Thyroid gland (tissue), 4 donors: Measurements from ENCODE around the gene YIPF1.

Source experiments
- CTCF ChIP-seq, 6 experiments: fragments of 200-600 bp in 3 of 6; fragments of 450-650 bp in 3 of 6; sonication (generic) in 3 of 6; IDR thresholded peaks; one replicate each; pipeline ENCODE4 v1.5.1; 2016 to 2019; ENCODE audit warnings: antibody characterized with exemption in 6 of 6, mild to moderate bottlenecking in 2 of 6, inconsistent platforms in 1 of 6, moderate library complexity in 1 of 6
- POLR2A ChIP-seq, 2 donors: fragments of 450-650 bp; IDR thresholded peaks; one replicate each; pipeline ENCODE4 v1.6.1; 2017; ENCODE audit warnings: antibody characterized with exemption in 2 of 2, mild to moderate bottlenecking in 2 of 2, moderate library complexity in 1 of 2

- TF ChIP-seq CTCF (IDR thresholded peaks at IDR 0.05) (no peak), POLR2A (IDR thresholded peaks at IDR 0.05) (no peak)
Measured at GRCh38 chr1:53906121-53906520, 16.5 kb upstream of the YIPF1 start.
